Suprapubic skin (tissue), 4 donors: ENCODE measurements around the gene GPR22. TPM values are rescaled to one million over a fixed set of nuclear protein-coding genes. Genes with fewer than 3 reads are reported as not detected.

ENCODE experiments used
- DNase-seq, 2 donors: peaks; one replicate each; pipeline ENCODE4 v3.0.0-alpha.2; 2019; ENCODE audit warnings: low spot score in 2 of 2
- H3K27ac ChIP-seq: fragments of 200-600 bp; sonication (generic); one replicate; pipeline ENCODE4 v1.5.1; 2019
- H3K27me3 ChIP-seq: fragments of 200-600 bp; sonication (generic); one replicate; pipeline ENCODE4 v1.5.1; 2019
- H3K36me3 ChIP-seq: fragments of 200-600 bp; sonication (generic); one replicate; pipeline ENCODE4 v1.5.1; 2019
- H3K4me1 ChIP-seq: fragments of 200-600 bp; sonication (generic); one replicate; pipeline ENCODE4 v1.5.1; 2019
- H3K4me3 ChIP-seq: fragments of 200-600 bp; sonication (generic); one replicate; pipeline ENCODE4 v1.5.1; 2019; ENCODE audit warnings: mild to moderate bottlenecking
- H3K9me3 ChIP-seq: fragments of 200-600 bp; sonication (generic); one replicate; pipeline ENCODE4 v1.5.1; 2019
- EP300 ChIP-seq: sonication (generic); formaldehyde crosslinking; IDR thresholded peaks from one replicate; pipeline ENCODE4 v1.6.1; 2017; ENCODE audit warnings: antibody characterized with exemption
- POLR2A ChIP-seq, 2 donors: fragments of 450-650 bp; IDR thresholded peaks; one replicate each; pipeline ENCODE4 v1.6.1; 2017; ENCODE audit warnings: antibody characterized with exemption in 2 of 2, mild to moderate bottlenecking in 2 of 2, moderate library complexity in 2 of 2
- POLR2AphosphoS5 ChIP-seq, 3 donors: sonication (generic); formaldehyde crosslinking; IDR thresholded peaks; one replicate each; pipeline ENCODE4 v1.6.1; 2017; ENCODE audit warnings: antibody characterized with exemption in 3 of 3
- WGBS: methylation state at CpG from one replicate; pipeline ENCODE4 v1.1.5; 2018; 5-methylcytosine and 5-hydroxymethylcytosine counted together
- total RNA-seq, 4 donors: library from RNA; depleted of rRNA; stranded (reverse); fragments of >200 nt; gene quantifications; one replicate each; pipeline ENCODE4 v1.1.0, GENCODE V29; 2016
- TF ChIP-seq, protein P1 (sequence below), 2 donors: fragments of 200-600 bp in 1 of 2; fragments of 450-650 bp in 1 of 2; sonication (generic) in 1 of 2; IDR thresholded peaks; one replicate each; pipeline ENCODE4 v1.5.1; 2016 to 2019; ENCODE audit warnings: antibody characterized with exemption in 2 of 2, mild to moderate bottlenecking in 1 of 2, moderate library complexity in 1 of 2

The GPR22 gene
- total RNA-seq, 4 donors from 2014 or later = not detected

DNA sequence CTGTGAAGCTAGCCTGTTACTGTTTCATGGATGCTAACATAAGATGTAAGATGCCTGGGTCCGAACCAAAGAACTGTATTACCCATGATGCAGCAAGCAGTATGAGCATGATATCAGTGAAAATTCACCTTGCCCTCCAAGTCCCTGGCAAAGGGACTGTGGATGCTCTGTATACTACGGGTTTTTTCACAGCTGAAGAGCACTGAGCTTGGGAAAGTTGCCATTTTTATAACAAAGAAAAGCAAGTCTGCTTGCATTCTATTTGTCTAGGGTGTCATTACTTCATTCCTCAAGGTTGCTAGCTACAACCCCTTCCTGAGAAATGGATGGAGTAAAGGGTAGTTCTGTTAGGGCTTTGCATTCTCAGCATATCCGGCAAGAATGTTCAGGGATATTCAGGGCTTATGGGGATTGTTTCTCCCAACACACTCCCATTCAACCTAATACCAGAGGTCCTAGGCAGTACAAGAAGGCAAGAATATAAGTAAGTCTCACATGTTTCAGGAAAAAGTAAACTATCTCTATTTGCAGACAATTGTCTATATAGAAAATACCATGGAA lies 5.1 kb upstream of the GPR22 start:
- TF ChIP-seq, protein P1, sequence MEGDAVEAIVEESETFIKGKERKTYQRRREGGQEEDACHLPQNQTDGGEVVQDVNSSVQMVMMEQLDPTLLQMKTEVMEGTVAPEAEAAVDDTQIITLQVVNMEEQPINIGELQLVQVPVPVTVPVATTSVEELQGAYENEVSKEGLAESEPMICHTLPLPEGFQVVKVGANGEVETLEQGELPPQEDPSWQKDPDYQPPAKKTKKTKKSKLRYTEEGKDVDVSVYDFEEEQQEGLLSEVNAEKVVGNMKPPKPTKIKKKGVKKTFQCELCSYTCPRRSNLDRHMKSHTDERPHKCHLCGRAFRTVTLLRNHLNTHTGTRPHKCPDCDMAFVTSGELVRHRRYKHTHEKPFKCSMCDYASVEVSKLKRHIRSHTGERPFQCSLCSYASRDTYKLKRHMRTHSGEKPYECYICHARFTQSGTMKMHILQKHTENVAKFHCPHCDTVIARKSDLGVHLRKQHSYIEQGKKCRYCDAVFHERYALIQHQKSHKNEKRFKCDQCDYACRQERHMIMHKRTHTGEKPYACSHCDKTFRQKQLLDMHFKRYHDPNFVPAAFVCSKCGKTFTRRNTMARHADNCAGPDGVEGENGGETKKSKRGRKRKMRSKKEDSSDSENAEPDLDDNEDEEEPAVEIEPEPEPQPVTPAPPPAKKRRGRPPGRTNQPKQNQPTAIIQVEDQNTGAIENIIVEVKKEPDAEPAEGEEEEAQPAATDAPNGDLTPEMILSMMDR (IDR thresholded peaks at IDR 0.05) = no peak
- TF ChIP-seq POLR2AphosphoS5 (IDR thresholded peaks at IDR 0.05) = no peak
- TF ChIP-seq EP300 = no peak
- no peak for TF ChIP-seq POLR2A (IDR thresholded peaks at IDR 0.05)
- Histone ChIP-seq H3K36me3 (no peaks in the 10 kb centered on the region), H3K4me3 (no peak overlapping the region), H3K4me1 (no peaks in the 10 kb centered on the region), H3K9me3 (no peaks in the 10 kb centered on the region), H3K27me3 (no peaks in the 10 kb centered on the region), H3K27ac (no peak overlapping the region)
- 78% methylated on average over 3 of the region's 3 CpGs for WGBS
- no peak for DNase-seq

DNA sequence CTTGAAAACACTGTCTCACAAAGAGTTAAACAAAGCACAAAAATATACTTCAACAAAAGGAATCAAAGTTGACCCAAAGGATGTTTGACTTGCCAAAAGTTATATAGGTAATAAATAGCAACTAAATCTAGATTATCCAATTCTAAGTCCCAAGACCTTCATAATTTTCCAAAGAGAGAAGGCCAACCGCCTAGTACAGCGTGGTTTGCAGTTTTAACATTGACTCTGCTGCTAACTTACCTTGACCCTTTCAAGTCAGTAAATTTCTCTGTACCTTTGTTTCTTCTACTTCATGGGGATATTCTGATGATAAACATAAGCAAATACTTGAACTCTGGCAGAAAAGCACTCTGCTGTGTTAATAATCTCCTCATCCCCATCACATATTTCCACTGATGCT lies 1.9 kb upstream of the GPR22 start:
- no peaks in the 10 kb centered on the region for H3K4me1 ChIP-seq
- no peak overlapping the region for H3K27ac ChIP-seq
- no peaks in the 10 kb centered on the region for H3K27me3 ChIP-seq
- no peaks in the 10 kb centered on the region for H3K9me3 ChIP-seq
- 95% methylated on average over 2 of the region's 2 CpGs for WGBS
- no peaks in the 10 kb centered on the region for H3K36me3 ChIP-seq
- no peak overlapping the region for H3K4me3 ChIP-seq
- DNase-seq = no peak
- TF ChIP-seq POLR2A (IDR thresholded peaks at IDR 0.05) = no peak
- TF ChIP-seq POLR2AphosphoS5 (IDR thresholded peaks at IDR 0.05) = no peak
- TF ChIP-seq, protein P1 (IDR thresholded peaks at IDR 0.05) = no peak
- TF ChIP-seq EP300 = no peak

DNA sequence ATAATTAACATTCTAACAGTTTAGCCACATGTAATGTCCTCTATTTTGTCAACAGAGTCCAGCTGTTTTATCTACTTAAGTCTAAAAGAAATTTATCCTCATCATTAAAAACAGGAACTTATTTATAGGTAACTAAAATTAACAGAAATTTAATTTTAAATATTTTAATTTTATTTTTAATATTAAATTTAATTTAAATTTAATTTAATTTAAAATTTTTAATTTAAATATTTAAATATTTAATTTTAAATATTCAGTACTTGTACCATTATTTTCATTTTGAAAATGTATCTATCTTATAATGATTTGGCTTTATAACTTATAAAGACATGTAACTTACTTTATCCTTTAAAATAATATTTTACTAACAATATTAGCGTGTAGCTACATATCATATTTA lies 1.0 kb upstream of the GPR22 start:
- 98% methylated on average over 1 of the region's 1 CpG for WGBS
- H3K4me3 ChIP-seq = no peak overlapping the region
- DNase-seq = no peak
- H3K4me1 ChIP-seq = no peaks in the 10 kb centered on the region
- no peak overlapping the region for H3K27ac ChIP-seq
- H3K9me3 ChIP-seq = no peaks in the 10 kb centered on the region
- no peaks in the 10 kb centered on the region for H3K27me3 ChIP-seq
- TF ChIP-seq, protein P1 (IDR thresholded peaks at IDR 0.05) = no peak
- TF ChIP-seq POLR2A (IDR thresholded peaks at IDR 0.05) (no peak), EP300 (no peak), POLR2AphosphoS5 (IDR thresholded peaks at IDR 0.05) (no peak)
- H3K36me3 ChIP-seq = no peaks in the 10 kb centered on the region

DNA sequence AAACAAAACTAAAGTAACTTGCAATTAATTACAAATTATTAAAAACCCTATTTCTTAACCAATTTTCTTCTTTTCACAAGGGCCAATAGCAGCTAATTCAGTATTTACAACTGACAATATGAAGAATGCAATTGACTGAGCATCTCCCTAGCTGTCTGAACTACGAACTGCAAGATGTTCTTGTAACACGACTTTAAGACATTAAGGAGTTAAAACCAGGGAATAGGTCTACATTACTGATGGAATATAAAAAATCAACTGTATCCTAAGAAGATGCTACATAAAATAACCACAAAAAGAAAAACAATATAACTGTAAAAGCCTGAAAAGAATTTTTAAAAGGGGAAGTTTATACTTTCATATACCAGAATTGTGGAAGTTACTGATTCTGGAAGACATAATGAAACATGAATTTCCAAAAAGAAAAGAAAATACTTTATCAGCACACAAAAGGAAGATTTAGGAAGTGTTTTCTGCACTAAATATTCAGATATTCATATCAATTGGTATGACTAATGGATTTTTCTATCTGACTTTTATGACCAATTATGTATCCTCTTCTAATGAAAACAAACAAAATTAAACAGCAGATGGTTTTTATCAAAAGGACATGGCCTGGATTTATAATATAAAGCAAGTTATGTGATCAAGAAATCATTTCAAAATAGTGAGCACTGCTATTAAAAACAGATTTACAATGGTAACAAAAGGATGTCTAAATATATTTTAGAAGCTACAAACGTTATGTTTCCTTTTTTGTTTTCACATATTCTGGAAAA lies 1.6 kb downstream of the GPR22 start:
- 70% methylated on average over 3 of the region's 3 CpGs for WGBS
- H3K4me3 ChIP-seq = no peak overlapping the region

DNA sequence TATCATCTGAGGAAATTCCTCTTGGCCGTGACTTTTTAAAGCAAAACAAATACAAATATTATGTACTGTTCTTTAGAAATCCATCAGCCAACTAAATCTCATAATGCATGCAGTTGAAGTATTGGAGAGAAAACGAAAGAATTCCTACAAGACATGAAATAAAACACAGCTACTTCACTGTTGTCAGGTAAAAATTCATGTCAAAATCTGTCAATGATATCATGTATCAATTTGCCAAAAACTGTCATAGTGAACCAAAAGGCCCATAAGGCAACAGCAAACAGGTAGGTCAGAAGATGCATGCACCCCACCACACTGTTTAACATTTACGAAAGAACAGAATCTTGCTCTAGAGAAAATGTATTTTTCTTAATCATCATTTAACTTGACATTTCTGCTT lies 2.3 kb downstream of the GPR22 start:
- no peaks in the 10 kb centered on the region for H3K36me3 ChIP-seq
- no peak for DNase-seq
- H3K4me3 ChIP-seq = no peak overlapping the region
- no peaks in the 10 kb centered on the region for H3K4me1 ChIP-seq
- WGBS = 76% methylated on average over 3 of the region's 3 CpGs
- TF ChIP-seq POLR2AphosphoS5 (IDR thresholded peaks at IDR 0.05) (no peak), POLR2A (IDR thresholded peaks at IDR 0.05) (no peak), EP300 (no peak)
- TF ChIP-seq, protein P1 (IDR thresholded peaks at IDR 0.05) = no peak
- no peak overlapping the region for H3K27ac ChIP-seq
- H3K27me3 ChIP-seq = no peaks in the 10 kb centered on the region
- no peaks in the 10 kb centered on the region for H3K9me3 ChIP-seq

More for the DNA sequence above, 1.6 kb downstream of the GPR22 start:
- H3K36me3 ChIP-seq = no peaks in the 10 kb centered on the region
- no peaks in the 10 kb centered on the region for H3K9me3 ChIP-seq
- TF ChIP-seq, protein P1 (IDR thresholded peaks at IDR 0.05) = no peak
- TF ChIP-seq EP300 (no peak), POLR2AphosphoS5 (IDR thresholded peaks at IDR 0.05) (no peak), POLR2A (IDR thresholded peaks at IDR 0.05) (no peak)
- H3K27me3 ChIP-seq = no peaks in the 10 kb centered on the region
- no peak for DNase-seq
- H3K4me1 ChIP-seq = no peaks in the 10 kb centered on the region
- no peak overlapping the region for H3K27ac ChIP-seq
